HEK293 (cell line): ENCODE results near the gene LDLRAD4.

Source experiments
- CTCF ChIA-PET: fragments of 350-600 bp; formaldehyde crosslinking; extraction: SDS; loops from one replicate; lab custom pipeline; 2021; ENCODE audit warnings: antibody characterized with exemption; lab: Yijun Ruan, JAX
- POLR2A ChIA-PET: fragments of 300-600 bp; formaldehyde crosslinking; extraction: SDS; loops from one replicate; lab custom pipeline; 2020; ENCODE audit warnings: antibody characterized with exemption, inconsistent platforms; lab: Yijun Ruan, JAX
- H3K27ac ChIP-seq: fragments of 200-500 bp; sonication (Bioruptor generic); 2 replicates; pipeline ENCODE4 v1.5.1; 2014; ENCODE audit warnings: low read depth, low read length, control low read depth, inconsistent platforms; ENCODE audit errors: extremely low read depth
- H3K36me3 ChIP-seq, 2 experiments: fragments of 200-500 bp in 1 of 2; sonication (Bioruptor generic) in 1 of 2; 1 replicate in 1 of 2; 2 replicates in 1 of 2; pipeline ENCODE4 v1.5.1; 2014 to 2017; ENCODE audit warnings: inconsistent platforms in 2 of 2, low read length in 2 of 2; ENCODE audit not compliant: control insufficient read depth in 2 of 2, insufficient read depth in 1 of 2
- H3K4me1 ChIP-seq: fragments of 200-500 bp; sonication (Bioruptor generic); 2 replicates; pipeline ENCODE4 v1.5.1; 2014; ENCODE audit warnings: mild to moderate bottlenecking, low read length, inconsistent platforms; ENCODE audit not compliant: control insufficient read depth, insufficient read depth
- H3K4me3 ChIP-seq: 2 replicates; pipeline ENCODE4 v1.5.1; 2011; ENCODE audit warnings: low read depth, mild to moderate bottlenecking, control low read depth, low read length, moderate library complexity
- H3K9me3 ChIP-seq: fragments of 200-500 bp; sonication (Bioruptor generic); 2 replicates; pipeline ENCODE4 v1.5.1; 2014; ENCODE audit warnings: low read depth, low read length, inconsistent platforms; ENCODE audit not compliant: control insufficient read depth, insufficient read depth
- GLIS1 ChIP-seq: fragments of 450-650 bp; formaldehyde crosslinking; IDR thresholded peaks from 2 replicates; pipeline ENCODE4 v1.5.1; 2016; ENCODE audit warnings: missing biosample characterization, missing genetic modification characterization
- KLF16 ChIP-seq: fragments of 450-650 bp; formaldehyde crosslinking; IDR thresholded peaks from 2 replicates; pipeline ENCODE4 v1.5.1; 2017; ENCODE audit warnings: missing biosample characterization, missing genetic modification characterization
- KLF8 ChIP-seq: fragments of 450-650 bp; formaldehyde crosslinking; IDR thresholded peaks from 2 replicates; pipeline ENCODE4 v1.5.1; 2016; ENCODE audit warnings: missing biosample characterization, missing genetic modification characterization
- PRDM1 ChIP-seq: fragments of 450-650 bp; formaldehyde crosslinking; IDR thresholded peaks from 2 replicates; pipeline ENCODE4; 2016; ENCODE audit warnings: missing biosample characterization, missing genetic modification characterization
- YY2 ChIP-seq: fragments of 450-650 bp; formaldehyde crosslinking; IDR thresholded peaks from 2 replicates; pipeline ENCODE4 v1.5.1; 2016; ENCODE audit warnings: missing biosample characterization, missing genetic modification characterization
- ZFP41 ChIP-seq: fragments of 450-650 bp; formaldehyde crosslinking; IDR thresholded peaks from 2 replicates; pipeline ENCODE4 v1.5.1; 2016; ENCODE audit warnings: missing biosample characterization, missing genetic modification characterization, borderline replicate concordance
- ZNF175 ChIP-seq: fragments of 450-650 bp; formaldehyde crosslinking; IDR thresholded peaks from 2 replicates; pipeline ENCODE4 v1.5.1; 2016; ENCODE audit warnings: missing biosample characterization, missing genetic modification characterization
- ZNF544 ChIP-seq: fragments of 450-650 bp; formaldehyde crosslinking; IDR thresholded peaks from 2 replicates; pipeline ENCODE4 v1.5.0; 2017; ENCODE audit warnings: missing biosample characterization, missing genetic modification characterization
- ZNF677 ChIP-seq: fragments of 450-650 bp; IDR thresholded peaks from 2 replicates; pipeline ENCODE4 v1.5.0; 2018; ENCODE audit warnings: missing biosample characterization, mild to moderate bottlenecking, missing genetic modification characterization, moderate library complexity
- ZNF701 ChIP-seq: fragments of 450-650 bp; formaldehyde crosslinking; IDR thresholded peaks from 2 replicates; pipeline ENCODE4 v1.5.1; 2016; ENCODE audit warnings: missing biosample characterization, missing genetic modification characterization
- ZNF791 ChIP-seq: fragments of 450-650 bp; formaldehyde crosslinking; IDR thresholded peaks from 2 replicates; pipeline ENCODE4 v1.5.1; 2016; ENCODE audit warnings: missing biosample characterization, missing genetic modification characterization
- ZSCAN30 ChIP-seq: fragments of 450-650 bp; IDR thresholded peaks from 2 replicates; pipeline ENCODE4 v1.5.1; 2018; ENCODE audit warnings: missing biosample characterization, mild to moderate bottlenecking, missing genetic modification characterization, moderate library complexity
- TF ChIP-seq, protein P1 (sequence below): fragments of 450-650 bp; formaldehyde crosslinking; IDR thresholded peaks from 2 replicates; pipeline ENCODE4 v1.5.1; 2016; ENCODE audit warnings: missing biosample characterization, missing genetic modification characterization
- TF ChIP-seq, protein P2 (sequence below): sonication (generic); formaldehyde crosslinking; IDR thresholded peaks from 2 replicates; pipeline ENCODE4 v1.8.1; 2022; ENCODE audit warnings: mild to moderate bottlenecking, moderate library complexity, missing genetic modification reagents
- TF ChIP-seq, protein P3 (sequence below): fragments of 450-650 bp; formaldehyde crosslinking; IDR thresholded peaks from 2 replicates; pipeline ENCODE4 v1.5.1; 2016; ENCODE audit warnings: missing biosample characterization, missing genetic modification characterization
- TF ChIP-seq, protein P4 (sequence below): fragments of 450-650 bp; formaldehyde crosslinking; IDR thresholded peaks from 2 replicates; pipeline ENCODE4 v1.5.1; 2016; ENCODE audit warnings: missing biosample characterization, missing genetic modification characterization
- TF ChIP-seq, protein P5 (sequence below): fragments of 450-650 bp; formaldehyde crosslinking; IDR thresholded peaks from 2 replicates; pipeline ENCODE4 v1.5.1; 2016; ENCODE audit warnings: missing biosample characterization, missing genetic modification characterization
- TF ChIP-seq, protein P6 (sequence below): fragments of 450-650 bp; formaldehyde crosslinking; IDR thresholded peaks from 2 replicates; pipeline ENCODE4 v1.5.0; 2017; ENCODE audit warnings: missing biosample characterization, missing genetic modification characterization, borderline replicate concordance

LDLRAD4 gene

DNA sequence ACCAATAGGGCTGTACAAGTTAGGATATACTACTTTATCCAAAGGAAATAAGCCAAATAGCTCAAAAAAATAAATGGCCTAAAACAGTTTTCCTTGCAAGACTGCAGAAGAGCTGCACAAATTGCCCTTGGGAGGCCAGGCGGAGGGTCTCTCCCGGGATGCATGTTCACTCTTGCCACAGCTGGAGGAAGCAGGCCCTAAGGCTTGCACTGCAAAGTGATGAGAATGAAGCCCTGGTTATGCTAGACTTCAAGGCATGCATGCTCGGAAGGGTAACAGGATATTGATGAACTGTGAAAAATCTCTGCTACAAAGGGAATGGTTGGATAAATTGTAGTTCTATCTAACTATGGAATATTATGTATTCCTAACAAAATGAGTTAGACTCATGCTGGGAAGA is 27.5 kb upstream of the LDLRAD4 start:
- H3K4me3 ChIP-seq, result no peak overlapping the region
- ChIA-PET CTCF (interaction anchor here (0.7 to 2.0 kb wide), 3 partner anchors 20 to 31 kb away, joined by 4 to 9 read pairs (median 4); no protein-coding TSS in a partner anchor), POLR2A (interaction anchor here (0.6 kb wide), 1 partner anchor 257 kb away, joined by 3 read pairs; no protein-coding TSS in a partner anchor)
- H3K9me3 ChIP-seq, result no peaks in the 10 kb centered on the region
- H3K36me3 ChIP-seq, result no peaks in the 10 kb centered on the region
- H3K27ac ChIP-seq, result no peak overlapping the region
- TF ChIP-seq KLF8 (tag by site-specific recombination) (no peak), ZFP41 (tag by site-specific recombination) (no peak), ZNF175 (tag by site-specific recombination) (no peak), ZSCAN30 (no peak)
- TF ChIP-seq, protein P1, sequence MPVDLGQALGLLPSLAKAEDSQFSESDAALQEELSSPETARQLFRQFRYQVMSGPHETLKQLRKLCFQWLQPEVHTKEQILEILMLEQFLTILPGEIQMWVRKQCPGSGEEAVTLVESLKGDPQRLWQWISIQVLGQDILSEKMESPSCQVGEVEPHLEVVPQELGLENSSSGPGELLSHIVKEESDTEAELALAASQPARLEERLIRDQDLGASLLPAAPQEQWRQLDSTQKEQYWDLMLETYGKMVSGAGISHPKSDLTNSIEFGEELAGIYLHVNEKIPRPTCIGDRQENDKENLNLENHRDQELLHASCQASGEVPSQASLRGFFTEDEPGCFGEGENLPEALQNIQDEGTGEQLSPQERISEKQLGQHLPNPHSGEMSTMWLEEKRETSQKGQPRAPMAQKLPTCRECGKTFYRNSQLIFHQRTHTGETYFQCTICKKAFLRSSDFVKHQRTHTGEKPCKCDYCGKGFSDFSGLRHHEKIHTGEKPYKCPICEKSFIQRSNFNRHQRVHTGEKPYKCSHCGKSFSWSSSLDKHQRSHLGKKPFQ (tag by site-specific recombination), result no peak
- no peaks in the 10 kb centered on the region for H3K4me1 ChIP-seq

DNA sequence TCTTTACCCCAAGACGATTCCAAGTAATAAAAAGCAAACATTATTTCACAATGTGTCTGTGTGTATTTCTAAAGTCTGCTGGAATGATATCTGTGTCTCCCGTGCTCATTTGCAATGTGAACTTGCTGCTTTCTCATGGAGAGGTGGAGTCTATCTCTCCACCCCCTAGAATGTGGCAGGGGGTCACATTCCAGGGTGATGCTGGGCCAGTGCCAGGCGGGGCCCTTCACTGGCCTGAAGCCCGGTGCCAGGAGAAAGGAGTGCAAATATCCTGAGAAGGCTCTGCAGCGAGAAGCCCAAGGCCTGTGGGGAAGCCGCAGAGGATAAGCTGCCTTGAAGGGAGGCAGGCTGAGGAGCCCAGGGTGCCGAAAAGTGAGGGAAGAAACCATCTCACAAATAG is 26.8 kb upstream of the LDLRAD4 start:
- Histone ChIP-seq H3K4me1 (no peaks in the 10 kb centered on the region), H3K36me3 (no peaks in the 10 kb centered on the region), H3K27ac (no peak overlapping the region), H3K4me3 (no peak overlapping the region), H3K9me3 (no peaks in the 10 kb centered on the region)
- TF ChIP-seq, protein P2, sequence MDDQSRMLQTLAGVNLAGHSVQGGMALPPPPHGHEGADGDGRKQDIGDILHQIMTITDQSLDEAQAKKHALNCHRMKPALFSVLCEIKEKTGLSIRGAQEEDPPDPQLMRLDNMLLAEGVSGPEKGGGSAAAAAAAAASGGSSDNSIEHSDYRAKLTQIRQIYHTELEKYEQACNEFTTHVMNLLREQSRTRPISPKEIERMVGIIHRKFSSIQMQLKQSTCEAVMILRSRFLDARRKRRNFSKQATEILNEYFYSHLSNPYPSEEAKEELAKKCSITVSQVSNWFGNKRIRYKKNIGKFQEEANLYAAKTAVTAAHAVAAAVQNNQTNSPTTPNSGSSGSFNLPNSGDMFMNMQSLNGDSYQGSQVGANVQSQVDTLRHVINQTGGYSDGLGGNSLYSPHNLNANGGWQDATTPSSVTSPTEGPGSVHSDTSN, result no peak
- TF ChIP-seq, protein P3, sequence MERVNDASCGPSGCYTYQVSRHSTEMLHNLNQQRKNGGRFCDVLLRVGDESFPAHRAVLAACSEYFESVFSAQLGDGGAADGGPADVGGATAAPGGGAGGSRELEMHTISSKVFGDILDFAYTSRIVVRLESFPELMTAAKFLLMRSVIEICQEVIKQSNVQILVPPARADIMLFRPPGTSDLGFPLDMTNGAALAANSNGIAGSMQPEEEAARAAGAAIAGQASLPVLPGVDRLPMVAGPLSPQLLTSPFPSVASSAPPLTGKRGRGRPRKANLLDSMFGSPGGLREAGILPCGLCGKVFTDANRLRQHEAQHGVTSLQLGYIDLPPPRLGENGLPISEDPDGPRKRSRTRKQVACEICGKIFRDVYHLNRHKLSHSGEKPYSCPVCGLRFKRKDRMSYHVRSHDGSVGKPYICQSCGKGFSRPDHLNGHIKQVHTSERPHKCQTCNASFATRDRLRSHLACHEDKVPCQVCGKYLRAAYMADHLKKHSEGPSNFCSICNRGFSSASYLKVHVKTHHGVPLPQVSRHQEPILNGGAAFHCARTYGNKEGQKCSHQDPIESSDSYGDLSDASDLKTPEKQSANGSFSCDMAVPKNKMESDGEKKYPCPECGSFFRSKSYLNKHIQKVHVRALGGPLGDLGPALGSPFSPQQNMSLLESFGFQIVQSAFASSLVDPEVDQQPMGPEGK (tag by site-specific recombination), result no peak
- TF ChIP-seq, protein P4, sequence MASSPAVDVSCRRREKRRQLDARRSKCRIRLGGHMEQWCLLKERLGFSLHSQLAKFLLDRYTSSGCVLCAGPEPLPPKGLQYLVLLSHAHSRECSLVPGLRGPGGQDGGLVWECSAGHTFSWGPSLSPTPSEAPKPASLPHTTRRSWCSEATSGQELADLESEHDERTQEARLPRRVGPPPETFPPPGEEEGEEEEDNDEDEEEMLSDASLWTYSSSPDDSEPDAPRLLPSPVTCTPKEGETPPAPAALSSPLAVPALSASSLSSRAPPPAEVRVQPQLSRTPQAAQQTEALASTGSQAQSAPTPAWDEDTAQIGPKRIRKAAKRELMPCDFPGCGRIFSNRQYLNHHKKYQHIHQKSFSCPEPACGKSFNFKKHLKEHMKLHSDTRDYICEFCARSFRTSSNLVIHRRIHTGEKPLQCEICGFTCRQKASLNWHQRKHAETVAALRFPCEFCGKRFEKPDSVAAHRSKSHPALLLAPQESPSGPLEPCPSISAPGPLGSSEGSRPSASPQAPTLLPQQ (tag by site-specific recombination), result peak; percentile 80
- TF ChIP-seq GLIS1 (0 out of 2 replicates have a peak, but pooled peaks have one; percentile 10), PRDM1 (tag by site-specific recombination) (no peak)
- ChIA-PET POLR2A (no interaction called here), CTCF (no interaction called here)

DNA sequence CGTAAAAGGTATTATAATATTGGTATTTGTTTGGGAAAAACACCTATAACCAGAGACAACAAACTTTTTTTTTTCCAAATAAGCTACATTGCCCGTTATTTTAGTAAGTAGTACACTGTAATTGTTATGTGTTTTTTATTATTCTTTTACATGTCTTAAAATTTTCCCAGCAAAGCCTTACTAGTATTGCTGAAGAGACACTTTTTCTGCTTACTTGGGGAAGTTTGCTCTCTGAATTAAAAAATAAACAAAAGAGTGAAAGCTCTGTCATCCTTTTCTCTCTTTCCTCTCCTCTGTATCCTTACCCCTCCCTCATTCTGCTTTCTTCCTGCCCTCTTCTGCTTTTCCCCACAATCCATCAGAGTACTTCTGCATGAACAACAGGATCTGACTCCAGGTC is 25.6 kb upstream of the LDLRAD4 start:
- POLR2A ChIA-PET, result no interaction called here
- no peaks in the 10 kb centered on the region for H3K4me1 ChIP-seq
- CTCF ChIA-PET, result no interaction called here
- H3K9me3 ChIP-seq, result no peaks in the 10 kb centered on the region
- H3K36me3 ChIP-seq, result no peaks in the 10 kb centered on the region
- H3K4me3 ChIP-seq, result no peak overlapping the region
- H3K27ac ChIP-seq, result no peak overlapping the region
- TF ChIP-seq ZNF544 (tag by site-specific recombination) (no peak), ZNF677 (tag by site-specific recombination) (no peak), ZNF701 (tag by site-specific recombination) (no peak), ZNF791 (tag by site-specific recombination) (no peak), YY2 (tag by site-specific recombination) (no peak), ZFP41 (tag by site-specific recombination) (no peak), KLF16 (tag by site-specific recombination) (no peak), PRDM1 (tag by site-specific recombination) (no peak)
- TF ChIP-seq, protein P5, sequence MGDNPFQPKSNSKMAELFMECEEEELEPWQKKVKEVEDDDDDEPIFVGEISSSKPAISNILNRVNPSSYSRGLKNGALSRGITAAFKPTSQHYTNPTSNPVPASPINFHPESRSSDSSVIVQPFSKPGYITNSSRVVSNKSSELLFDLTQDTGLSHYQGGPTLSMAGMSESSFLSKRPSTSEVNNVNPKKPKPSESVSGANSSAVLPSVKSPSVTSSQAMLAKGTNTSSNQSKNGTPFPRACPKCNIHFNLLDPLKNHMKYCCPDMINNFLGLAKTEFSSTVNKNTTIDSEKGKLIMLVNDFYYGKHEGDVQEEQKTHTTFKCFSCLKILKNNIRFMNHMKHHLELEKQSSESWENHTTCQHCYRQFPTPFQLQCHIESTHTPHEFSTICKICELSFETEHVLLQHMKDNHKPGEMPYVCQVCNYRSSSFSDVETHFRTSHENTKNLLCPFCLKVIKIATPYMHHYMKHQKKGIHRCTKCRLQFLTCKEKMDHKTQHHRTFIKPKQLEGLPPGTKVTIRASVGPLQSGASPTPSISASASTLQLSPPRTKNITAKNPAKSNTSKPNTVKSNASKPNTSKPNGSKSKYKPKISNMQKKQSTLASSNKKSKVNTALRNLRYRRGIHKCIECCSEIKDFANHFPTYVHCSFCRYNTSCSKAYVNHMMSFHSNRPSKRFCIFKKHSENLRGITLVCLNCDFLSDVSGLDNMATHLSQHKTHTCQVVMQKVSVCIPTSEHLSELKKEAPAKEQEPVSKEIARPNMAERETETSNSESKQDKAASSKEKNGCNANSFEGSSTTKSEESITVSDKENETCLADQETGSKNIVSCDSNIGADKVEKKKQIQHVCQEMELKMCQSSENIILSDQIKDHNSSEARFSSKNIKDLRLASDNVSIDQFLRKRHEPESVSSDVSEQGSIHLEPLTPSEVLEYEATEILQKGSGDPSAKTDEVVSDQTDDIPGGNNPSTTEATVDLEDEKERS, result no peak
- TF ChIP-seq, protein P6, sequence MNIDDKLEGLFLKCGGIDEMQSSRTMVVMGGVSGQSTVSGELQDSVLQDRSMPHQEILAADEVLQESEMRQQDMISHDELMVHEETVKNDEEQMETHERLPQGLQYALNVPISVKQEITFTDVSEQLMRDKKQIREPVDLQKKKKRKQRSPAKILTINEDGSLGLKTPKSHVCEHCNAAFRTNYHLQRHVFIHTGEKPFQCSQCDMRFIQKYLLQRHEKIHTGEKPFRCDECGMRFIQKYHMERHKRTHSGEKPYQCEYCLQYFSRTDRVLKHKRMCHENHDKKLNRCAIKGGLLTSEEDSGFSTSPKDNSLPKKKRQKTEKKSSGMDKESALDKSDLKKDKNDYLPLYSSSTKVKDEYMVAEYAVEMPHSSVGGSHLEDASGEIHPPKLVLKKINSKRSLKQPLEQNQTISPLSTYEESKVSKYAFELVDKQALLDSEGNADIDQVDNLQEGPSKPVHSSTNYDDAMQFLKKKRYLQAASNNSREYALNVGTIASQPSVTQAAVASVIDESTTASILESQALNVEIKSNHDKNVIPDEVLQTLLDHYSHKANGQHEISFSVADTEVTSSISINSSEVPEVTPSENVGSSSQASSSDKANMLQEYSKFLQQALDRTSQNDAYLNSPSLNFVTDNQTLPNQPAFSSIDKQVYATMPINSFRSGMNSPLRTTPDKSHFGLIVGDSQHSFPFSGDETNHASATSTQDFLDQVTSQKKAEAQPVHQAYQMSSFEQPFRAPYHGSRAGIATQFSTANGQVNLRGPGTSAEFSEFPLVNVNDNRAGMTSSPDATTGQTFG (tag by site-specific recombination), result no peak
